HG02885 (cell line): ENCODE data around the gene JAG2.

Experiments used
- ATAC-seq: cut with Tn5 transposase; IDR thresholded peaks from one replicate; pipeline ENCODE4 v1.9.1; 2021; ENCODE audit warnings: mild to moderate bottlenecking; ENCODE audit not compliant: unreplicated experiment, poor library complexity

JAG2 gene

GRCh38 chr14:105167303-105168092 is 1.1 kb downstream of the JAG2 start:
- no peak for ATAC-seq

GRCh38 chr14:105166571-105167302 is 1.8 kb downstream of the JAG2 start:
- no peak for ATAC-seq

- no peak for ATAC-seq
These were observed 2.7 kb downstream of the JAG2 start for GRCh38 chr14:105165761-105166485.

DNA sequence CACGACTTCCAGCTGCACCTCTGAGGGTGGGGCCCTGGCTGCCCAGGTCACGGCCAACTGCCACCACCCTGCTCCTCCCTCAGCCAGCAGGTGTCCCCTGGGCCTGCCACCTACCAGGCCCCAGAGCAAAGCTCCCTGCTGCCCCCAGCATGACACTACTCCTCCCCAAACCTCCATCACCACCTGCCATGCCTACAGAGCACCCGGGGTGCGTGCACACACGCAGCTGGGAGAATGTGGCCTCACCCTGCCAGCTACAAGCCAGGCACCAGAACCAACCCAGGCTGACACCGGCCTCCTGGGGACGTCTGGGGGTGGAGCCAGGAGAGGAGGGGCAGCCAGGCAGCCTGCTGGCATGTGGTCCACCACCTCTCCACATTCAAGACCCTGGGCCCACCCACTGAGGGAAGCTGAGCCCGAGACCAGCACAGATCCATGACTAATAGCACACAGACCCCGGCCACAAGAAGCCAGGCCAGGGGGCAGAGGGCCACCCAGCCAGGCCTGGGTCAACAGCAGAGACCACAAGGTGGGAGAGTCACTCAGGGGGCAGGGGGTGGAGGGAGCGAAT is 3.4 kb downstream of the JAG2 start:
- ATAC-seq, result no peak

- ATAC-seq, result no peak
These were observed 5.4 kb downstream of the JAG2 start for GRCh38 chr14:105163040-105163742.

DNA sequence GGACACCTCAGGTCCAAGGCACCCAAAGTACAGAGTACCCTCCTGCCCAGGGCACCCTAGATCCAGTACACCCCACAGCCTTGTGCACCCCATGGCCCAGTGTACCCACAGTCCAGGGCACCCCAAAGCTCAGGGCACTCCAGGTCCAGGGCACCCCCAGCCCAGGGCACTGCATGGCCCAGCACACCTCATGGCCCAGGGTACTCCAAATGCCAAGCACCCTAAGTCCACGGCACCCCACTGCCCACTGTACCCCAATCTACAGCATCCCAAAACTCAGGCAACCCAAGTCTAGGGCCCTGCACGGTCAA is 6.0 kb downstream of the JAG2 start:
- ATAC-seq, result no peak

DNA sequence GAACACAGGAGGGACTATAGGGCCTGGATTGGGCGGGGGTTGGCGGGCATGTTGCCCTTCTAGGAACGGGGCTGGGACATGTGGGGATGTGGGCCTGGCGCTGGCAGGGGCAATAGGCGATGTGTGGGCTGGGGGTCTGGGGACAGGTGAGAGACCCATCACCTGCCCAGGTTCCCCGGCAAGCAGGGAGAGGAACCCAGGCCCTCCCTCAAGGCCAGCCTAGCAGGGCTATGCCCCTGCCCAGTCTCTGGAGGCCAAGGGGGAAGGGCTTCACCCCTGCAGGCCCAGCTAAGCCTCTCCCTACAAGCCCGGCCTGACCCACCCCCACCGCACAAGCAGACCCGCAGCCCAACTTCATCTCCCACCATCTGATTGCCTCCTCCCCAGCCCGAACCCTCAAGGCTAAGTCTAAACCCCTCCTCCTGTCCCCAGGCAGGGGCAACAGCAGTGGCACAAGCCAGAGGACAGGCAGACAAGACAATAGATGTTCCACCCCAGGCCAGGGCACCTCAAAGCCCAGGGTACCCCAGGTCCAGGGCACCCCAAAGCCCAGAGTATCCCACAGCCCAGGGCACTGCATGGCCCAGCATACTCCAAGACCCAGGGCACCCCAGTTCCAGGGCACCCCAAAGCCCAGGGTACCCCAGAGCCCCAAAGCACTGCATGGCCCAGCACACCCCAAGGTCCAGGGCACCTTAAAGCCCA is 6.5 kb downstream of the JAG2 start:
- no peak for ATAC-seq

DNA sequence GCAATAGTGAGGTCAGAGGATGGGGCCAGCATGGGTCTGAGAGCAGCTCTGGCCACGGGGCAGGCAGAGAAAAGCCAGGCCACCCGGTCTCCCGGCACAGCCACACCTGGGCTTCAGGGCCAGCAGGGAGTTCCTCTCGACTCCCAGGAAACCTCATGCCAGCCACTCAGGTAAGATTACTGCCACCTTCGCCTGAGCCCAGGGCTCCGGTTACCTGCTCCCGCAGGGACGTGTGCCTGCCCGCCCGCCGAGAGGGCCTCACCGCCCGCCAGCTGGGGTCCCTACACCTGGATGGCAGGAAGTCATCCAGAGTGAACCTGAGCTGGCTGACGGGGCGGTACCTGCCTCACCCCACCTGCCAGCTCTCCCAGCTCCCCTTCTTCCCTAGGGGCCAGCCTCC is 7.3 kb downstream of the JAG2 start:
- no peak for ATAC-seq

DNA sequence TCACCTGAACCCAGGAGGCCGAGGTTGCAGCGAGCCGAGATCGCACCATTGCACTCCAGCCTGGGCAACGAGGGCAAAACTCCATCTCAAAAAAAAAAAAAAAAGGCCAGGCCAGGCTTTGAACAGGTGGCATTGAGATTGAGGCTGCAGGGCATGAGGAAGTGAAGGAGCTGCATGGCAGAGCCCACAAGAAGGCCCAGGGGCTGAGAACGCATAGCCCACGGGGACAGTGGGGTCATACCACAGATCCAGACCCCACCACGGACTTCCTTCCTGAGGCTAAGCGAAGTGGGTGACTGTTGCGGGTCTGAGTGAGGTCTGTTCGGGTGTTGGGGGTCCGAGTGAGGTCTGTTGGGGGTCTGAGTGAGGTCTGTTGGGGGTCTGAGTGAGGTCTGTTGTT is 7.8 kb downstream of the JAG2 start:
- no peak for ATAC-seq

DNA sequence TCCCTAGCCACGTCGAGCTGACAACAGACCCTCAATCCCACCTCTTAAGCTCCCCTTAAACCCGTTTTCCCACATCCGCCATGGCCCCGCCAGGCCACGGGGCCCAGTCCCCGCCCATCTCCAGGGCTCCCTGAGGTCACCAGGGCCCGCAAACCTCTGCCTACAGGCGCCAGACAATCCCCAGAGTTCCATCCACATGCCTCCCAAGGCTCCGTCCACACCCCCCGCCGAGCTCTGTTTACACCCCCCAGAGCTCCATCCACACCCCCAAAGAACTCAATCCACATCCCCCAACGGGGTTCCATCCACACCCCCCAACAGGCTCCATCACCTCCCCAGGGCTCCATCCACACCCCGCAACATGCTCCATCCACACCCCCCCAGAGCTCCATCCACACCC is 9.2 kb downstream of the JAG2 start:
- ATAC-seq, result no peak

DNA sequence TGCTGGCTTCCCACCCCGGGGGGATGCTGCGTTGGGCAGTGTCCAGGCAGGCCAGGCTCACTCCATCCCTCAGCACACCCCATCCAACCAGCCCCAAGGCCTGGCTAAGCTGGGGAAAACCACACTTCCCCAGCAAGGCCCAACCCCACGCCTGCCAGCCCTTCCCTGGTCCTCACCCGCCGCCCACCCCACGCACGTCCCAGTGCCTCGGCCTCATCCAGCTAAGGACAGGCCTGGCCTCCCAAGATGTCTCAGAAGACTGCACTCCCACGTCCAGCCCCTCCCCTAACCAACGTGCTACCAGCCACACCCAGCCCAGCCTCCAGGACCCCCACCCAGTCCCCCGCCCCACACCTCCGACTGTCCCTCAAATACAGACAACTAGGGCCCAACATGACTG is 9.8 kb downstream of the JAG2 start:
- ATAC-seq, result no peak

DNA sequence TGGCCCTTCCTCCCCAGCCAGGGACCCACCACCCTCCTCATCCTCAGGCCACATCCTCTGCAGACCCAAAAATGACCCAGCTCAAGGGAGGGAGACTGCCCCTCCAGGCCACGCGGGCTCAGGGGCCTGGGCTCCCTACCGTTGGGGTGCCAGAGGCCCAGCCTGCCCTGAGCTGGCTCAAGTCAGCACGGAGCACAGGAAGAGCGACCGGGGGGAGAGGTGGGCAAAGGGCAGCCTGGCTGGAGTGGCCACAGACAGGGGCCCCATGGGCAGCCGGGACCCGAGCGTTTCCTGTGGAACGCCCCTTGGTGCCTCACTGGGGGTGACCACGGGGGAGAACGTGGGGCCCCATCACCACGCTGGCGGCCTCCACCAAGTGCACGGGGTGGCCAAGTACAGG is 10.7 kb downstream of the JAG2 start:
- no peak for ATAC-seq

- no peak for ATAC-seq
These were observed 11.9 kb downstream of the JAG2 start for GRCh38 chr14:105156414-105157375.

GRCh38 chr14:105155681-105156413 is 12.7 kb downstream of the JAG2 start:
- ATAC-seq, result no peak

- no peak for ATAC-seq
These were observed 13.4 kb downstream of the JAG2 start for GRCh38 chr14:105155071-105155651.

DNA sequence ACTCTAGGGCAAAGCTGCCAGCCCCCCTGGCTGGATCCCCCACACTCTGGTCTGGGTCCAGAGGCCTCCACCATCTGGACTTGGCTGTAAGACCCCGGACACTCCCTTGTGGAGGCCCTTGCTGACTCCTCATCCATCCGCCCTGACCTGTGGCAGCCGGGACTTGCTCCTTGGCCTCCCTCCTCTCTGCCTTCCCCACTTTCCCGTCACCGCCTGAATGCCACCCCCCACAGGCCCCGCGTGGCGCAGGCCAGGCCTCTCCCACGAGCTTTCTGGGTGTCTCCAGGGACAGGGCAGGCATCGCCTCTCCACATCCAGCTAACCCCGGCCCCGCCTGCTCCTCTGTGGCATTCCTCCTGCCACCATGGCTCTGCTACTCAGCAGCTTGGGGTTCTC is 14.1 kb downstream of the JAG2 start:
- no peak for ATAC-seq

- ATAC-seq, result no peak
These were observed 14.7 kb downstream of the JAG2 start for GRCh38 chr14:105153739-105154475.
